NCI-H2029 treated with DMSO at 0.1 percent for 48 hours (cell line): Measurements from ENCODE around the gene MYF5.

ENCODE experiments used
- DNase-seq: peaks from one replicate; lab custom pipeline; 2025; lab: John Stamatoyannopoulos, UW

Gene MYF5

GRCh38 chr12:80766210-80766609 lies 49.5 kb downstream of the MYF5 start:
- DNase-seq: no peak

DNA sequence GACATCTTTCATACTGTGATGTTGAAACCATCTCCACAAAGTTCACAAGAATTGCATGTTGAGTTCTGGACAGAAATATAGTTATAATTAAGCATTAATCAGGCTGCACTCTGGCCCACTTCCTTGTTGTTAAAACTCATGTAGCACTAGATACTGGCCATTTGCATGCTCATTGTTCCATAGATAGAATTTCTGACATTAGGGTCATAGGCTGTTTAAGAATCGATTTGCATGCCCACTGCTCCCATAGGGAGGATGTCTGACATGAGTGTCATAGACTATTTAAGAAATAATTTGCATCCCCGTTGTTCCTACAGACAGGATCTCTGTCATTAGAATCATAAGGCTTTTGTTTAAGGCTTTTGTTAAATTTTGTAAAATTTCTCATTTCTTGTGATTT lies 50.2 kb downstream of the MYF5 start:
- no peak for DNase-seq
